Skeletal muscle satellite cell (primary cell): Measurements from ENCODE around the gene COPS7B.

Experiments used
- H3K27me3 ChIP-seq: 2 replicates; pipeline ENCODE4 v1.7.0; 2013; ENCODE audit warnings: low read length; ENCODE audit not compliant: control insufficient read depth, insufficient read depth
- H3K36me3 ChIP-seq: 2 replicates; pipeline ENCODE4 v1.7.0; 2013; ENCODE audit warnings: mild to moderate bottlenecking, control low read depth, low read length; ENCODE audit not compliant: insufficient read depth
- H3K4me1 ChIP-seq: 2 replicates; pipeline ENCODE4 v1.7.0; 2013; ENCODE audit warnings: low read length; ENCODE audit not compliant: control insufficient read depth, insufficient read depth
- H3K4me2 ChIP-seq: 2 replicates; pipeline ENCODE4 v1.7.0; 2013; ENCODE audit warnings: mild to moderate bottlenecking, low read length
- H3K4me3 ChIP-seq: 2 replicates; pipeline ENCODE4 v1.7.0; 2013; ENCODE audit warnings: low read length
- H3K9ac ChIP-seq: 2 replicates; pipeline ENCODE4 v1.7.0; 2013; ENCODE audit warnings: mild to moderate bottlenecking, low read depth, low read length, moderate library complexity
- H3K9me3 ChIP-seq: replicated peaks from 2 replicates; pipeline ENCODE4 v1.7.0; 2013; ENCODE audit warnings: mild to moderate bottlenecking, control low read depth, low read length

COPS7B gene

GRCh38 chr2:231764760-231765159 is 21.5 kb upstream of the COPS7B start:
- Histone ChIP-seq H3K9ac (no peak overlapping the region), H3K9me3 (no peaks in the 10 kb centered on the region), H3K36me3 (no peaks in the 10 kb centered on the region), H3K4me1 (no peaks in the 10 kb centered on the region), H3K27me3 (no peaks in the 10 kb centered on the region), H3K4me2 (no peak overlapping the region), H3K4me3 (no peak overlapping the region)

GRCh38 chr2:231765496-231765929 is 20.7 kb upstream of the COPS7B start:
- Histone ChIP-seq H3K27me3 (no peaks in the 10 kb centered on the region), H3K4me1 (no peaks in the 10 kb centered on the region), H3K9me3 (no peaks in the 10 kb centered on the region), H3K9ac (no peak overlapping the region), H3K4me2 (no peak overlapping the region), H3K36me3 (no peaks in the 10 kb centered on the region), H3K4me3 (no peak overlapping the region)

GRCh38 chr2:231769170-231770136 is 16.8 kb upstream of the COPS7B start:
- no peak overlapping the region for H3K4me2 ChIP-seq
- no peaks in the 10 kb centered on the region for H3K9me3 ChIP-seq
- H3K4me1 ChIP-seq = no peaks in the 10 kb centered on the region

GRCh38 chr2:231780123-231780908 is 5.9 kb upstream of the COPS7B start:
- H3K9me3 ChIP-seq = no peaks in the 10 kb centered on the region
- H3K4me3 ChIP-seq = peak overlapping the region; percentile 90
- peak overlapping the region; percentile 81 for H3K9ac ChIP-seq
- peaks cover 10% of the 10 kb centered on the region for H3K4me1 ChIP-seq
- H3K27me3 ChIP-seq = no peaks in the 10 kb centered on the region
- H3K36me3 ChIP-seq = no peaks in the 10 kb centered on the region
- H3K4me2 ChIP-seq = peak overlapping the region; percentile 86

More at GRCh38 chr2:231769170-231770136, 16.8 kb upstream of the COPS7B start:
- no peaks in the 10 kb centered on the region for H3K36me3 ChIP-seq
- no peaks in the 10 kb centered on the region for H3K27me3 ChIP-seq
- H3K9ac ChIP-seq = no peak overlapping the region
- no peak overlapping the region for H3K4me3 ChIP-seq

- Histone ChIP-seq H3K4me2 (peak within 1 kb of the TSS; percentile 86), H3K27me3 (no peaks in the 10 kb centered on the region), H3K36me3 (no peaks in the 10 kb centered on the region)
These were observed 5.1 kb upstream of the COPS7B start, which contains the start of gene PDE6D for GRCh38 chr2:231780909-231781797. Gene PDE6D, minus strand, starts transcription at chr2:231781282. Its CDS starts 168 bp downstream, at chr2:231781114.

GRCh38 chr2:231781798-231782726 is 4.2 kb upstream of the COPS7B start:
- no peaks in the 10 kb centered on the region for H3K36me3 ChIP-seq
- peak overlapping the region; percentile 81 for H3K9ac ChIP-seq
- peak overlapping the region; percentile 86 for H3K4me2 ChIP-seq
- peaks cover 16% of the 10 kb centered on the region for H3K4me1 ChIP-seq
- H3K4me3 ChIP-seq = peak overlapping the region; percentile 90
- no peaks in the 10 kb centered on the region for H3K9me3 ChIP-seq
- no peaks in the 10 kb centered on the region for H3K27me3 ChIP-seq

More at GRCh38 chr2:231780909-231781797, 5.1 kb upstream of the COPS7B start, which contains the start of gene PDE6D:
- H3K4me3 ChIP-seq = peak within 1 kb of the TSS; percentile 90
- H3K4me1 ChIP-seq = peaks cover 15% of the 10 kb centered on the region
- H3K9ac ChIP-seq = peak within 1 kb of the TSS; percentile 81
- H3K9me3 ChIP-seq = no peaks in the 10 kb centered on the region

GRCh38 chr2:231785413-231785812 is 832 bp upstream of the COPS7B start:
- H3K36me3 ChIP-seq = peaks cover 8% of the 10 kb centered on the region
- peak overlapping the region; percentile 96 for H3K4me3 ChIP-seq
- H3K27me3 ChIP-seq = no peaks in the 10 kb centered on the region
- no peak overlapping the region for H3K9ac ChIP-seq
- H3K9me3 ChIP-seq = no peaks in the 10 kb centered on the region
- peak overlapping the region; percentile 99 for H3K4me2 ChIP-seq
- H3K4me1 ChIP-seq = peaks cover 25% of the 10 kb centered on the region

- Histone ChIP-seq H3K9me3 (no peaks in the 10 kb centered on the region), H3K4me3 (peak overlapping the region; percentile 96), H3K27me3 (no peaks in the 10 kb centered on the region), H3K36me3 (peaks cover 8% of the 10 kb centered on the region), H3K4me2 (peak overlapping the region; percentile 99), H3K4me1 (peaks cover 25% of the 10 kb centered on the region), H3K9ac (peak overlapping the region; percentile 86)
These were observed 446 bp upstream of the COPS7B start for GRCh38 chr2:231785822-231786176.

- no peaks in the 10 kb centered on the region for H3K9me3 ChIP-seq
- H3K9ac ChIP-seq = peak overlapping the region; percentile 86
- H3K4me2 ChIP-seq = peak overlapping the region; percentile 99
- peaks cover 25% of the 10 kb centered on the region for H3K4me1 ChIP-seq
- no peaks in the 10 kb centered on the region for H3K27me3 ChIP-seq
- peak overlapping the region; percentile 96 for H3K4me3 ChIP-seq
- H3K36me3 ChIP-seq = peaks cover 19% of the 10 kb centered on the region
These were observed 660 bp downstream of the COPS7B start for GRCh38 chr2:231786917-231787292.

- no peaks in the 10 kb centered on the region for H3K27me3 ChIP-seq
- H3K4me1 ChIP-seq = peaks cover 10% of the 10 kb centered on the region
- no peak overlapping the region for H3K9ac ChIP-seq
- peaks cover 37% of the 10 kb centered on the region for H3K36me3 ChIP-seq
- H3K9me3 ChIP-seq = no peaks in the 10 kb centered on the region
- H3K4me2 ChIP-seq = no peak overlapping the region
- H3K4me3 ChIP-seq = no peak overlapping the region
These were observed 4.9 kb downstream of the COPS7B start for GRCh38 chr2:231791107-231791506.
